T-helper 2 cell (primary cell): ENCODE results near the gene PRKACG.
A peak's percentile ranks its signal among the peaks of the same experiment; 100 is the strongest.
"Not testable (repeated sequence)": the region's sequence is repeated elsewhere in the genome, so short reads cannot be mapped to it uniquely, and the experiment has no call there.

Source experiments
- DNase-seq, 5 experiments: peaks; one replicate each; pipeline versions ENCODE4 v3.0.0 to v3.0.0-alpha.2; 2012 to 2022

PRKACG gene

DNA sequence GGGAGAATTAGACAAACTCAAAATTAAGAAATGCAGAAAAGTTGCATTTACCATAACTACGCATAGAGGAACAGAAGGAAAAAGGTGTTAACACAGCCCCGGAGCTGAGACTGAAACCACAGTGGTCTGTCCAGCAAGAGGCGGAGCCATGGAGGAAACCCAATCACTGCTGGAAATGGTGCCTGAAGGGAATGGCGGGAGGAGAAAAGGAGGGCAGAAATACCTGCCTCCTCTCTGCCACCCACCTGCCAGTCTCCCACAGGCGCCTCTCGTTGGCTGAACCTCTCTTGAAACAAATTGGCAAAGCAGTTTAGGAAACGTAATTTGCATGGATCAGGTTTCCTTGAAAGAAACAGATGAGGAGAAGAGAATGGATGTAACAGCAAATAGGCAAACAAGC, 9.7 kb upstream of the PRKACG start:
- no peak for DNase-seq

DNA sequence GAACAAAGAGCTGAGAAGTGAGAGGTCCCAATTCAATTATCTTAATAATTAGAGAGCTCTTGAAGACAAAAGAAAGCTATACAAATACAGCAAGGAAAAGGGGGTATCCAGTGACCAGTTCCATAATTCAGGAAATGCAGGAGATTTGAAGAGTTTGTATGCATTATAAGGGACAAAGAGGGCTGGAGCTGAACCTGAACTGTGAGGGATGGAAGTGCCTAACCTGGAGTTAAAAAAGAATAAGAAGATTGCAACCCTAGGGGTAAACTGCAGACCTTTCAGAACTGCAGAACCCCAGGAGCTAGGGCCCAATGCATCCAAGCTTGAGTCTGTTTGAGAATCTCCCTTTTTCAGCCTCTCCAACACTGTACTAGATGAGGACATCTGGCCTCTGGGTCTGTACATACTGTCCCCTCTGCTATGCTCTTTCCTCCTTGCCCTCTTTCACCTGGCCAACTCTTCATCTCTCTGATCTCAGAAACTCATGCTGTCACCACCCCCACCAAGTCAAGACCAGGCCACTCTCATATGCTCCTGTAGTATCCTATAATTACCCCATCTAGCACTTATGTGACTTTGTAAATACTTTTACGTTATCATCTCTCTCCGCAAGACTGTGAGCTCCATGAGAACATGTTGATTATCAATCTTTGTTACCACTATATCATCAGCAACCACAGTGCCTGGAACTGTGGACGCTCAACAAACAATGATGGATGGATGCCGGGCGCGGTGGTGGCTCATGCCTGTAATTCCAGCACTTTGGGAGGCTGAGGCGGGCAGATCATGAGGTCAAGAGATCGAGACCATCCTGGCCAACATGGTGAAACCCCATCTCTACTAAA, 6.6 kb upstream of the PRKACG start:
- DNase-seq = no peak

DNA sequence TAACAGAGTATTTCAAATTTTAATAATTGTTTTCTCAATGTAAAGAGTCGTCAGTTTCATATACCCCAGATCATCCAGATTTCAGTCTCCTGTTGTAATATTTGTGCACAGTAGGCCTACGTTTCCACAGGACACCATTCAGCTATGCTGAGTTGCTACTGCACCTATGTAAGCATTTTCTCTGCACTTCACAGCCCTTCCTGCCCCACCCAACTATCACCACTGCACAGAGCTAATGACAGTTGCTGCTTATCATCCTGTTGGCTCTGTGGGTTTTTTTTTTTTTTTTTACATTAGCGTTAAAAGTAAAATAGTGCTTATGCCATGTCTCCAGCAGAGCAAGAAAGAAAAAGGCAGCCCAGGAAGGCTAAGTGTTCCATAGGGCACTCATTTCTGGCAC, 5.9 kb upstream of the PRKACG start:
- DNase-seq = peak in 1 of 5 experiments; percentile 93

DNA sequence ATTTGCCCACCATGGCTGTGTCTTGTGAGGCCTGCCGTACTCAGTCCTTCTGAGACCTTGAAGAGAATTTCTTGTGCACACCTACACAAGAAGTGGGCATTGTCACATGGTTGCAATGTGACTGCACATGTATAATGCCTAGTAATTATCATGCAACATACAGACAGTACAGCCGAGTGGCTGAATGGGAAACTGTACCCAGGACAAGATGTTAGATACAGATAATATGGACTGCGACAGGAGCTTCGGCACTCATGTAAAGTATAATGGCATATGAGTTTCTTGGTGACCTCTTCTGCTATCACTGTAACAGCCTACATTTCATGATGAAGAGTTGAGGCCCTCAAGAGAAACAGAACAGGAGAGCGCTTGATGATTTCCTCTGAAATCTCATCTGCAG, 4.8 kb upstream of the PRKACG start:
- no peak for DNase-seq

DNA sequence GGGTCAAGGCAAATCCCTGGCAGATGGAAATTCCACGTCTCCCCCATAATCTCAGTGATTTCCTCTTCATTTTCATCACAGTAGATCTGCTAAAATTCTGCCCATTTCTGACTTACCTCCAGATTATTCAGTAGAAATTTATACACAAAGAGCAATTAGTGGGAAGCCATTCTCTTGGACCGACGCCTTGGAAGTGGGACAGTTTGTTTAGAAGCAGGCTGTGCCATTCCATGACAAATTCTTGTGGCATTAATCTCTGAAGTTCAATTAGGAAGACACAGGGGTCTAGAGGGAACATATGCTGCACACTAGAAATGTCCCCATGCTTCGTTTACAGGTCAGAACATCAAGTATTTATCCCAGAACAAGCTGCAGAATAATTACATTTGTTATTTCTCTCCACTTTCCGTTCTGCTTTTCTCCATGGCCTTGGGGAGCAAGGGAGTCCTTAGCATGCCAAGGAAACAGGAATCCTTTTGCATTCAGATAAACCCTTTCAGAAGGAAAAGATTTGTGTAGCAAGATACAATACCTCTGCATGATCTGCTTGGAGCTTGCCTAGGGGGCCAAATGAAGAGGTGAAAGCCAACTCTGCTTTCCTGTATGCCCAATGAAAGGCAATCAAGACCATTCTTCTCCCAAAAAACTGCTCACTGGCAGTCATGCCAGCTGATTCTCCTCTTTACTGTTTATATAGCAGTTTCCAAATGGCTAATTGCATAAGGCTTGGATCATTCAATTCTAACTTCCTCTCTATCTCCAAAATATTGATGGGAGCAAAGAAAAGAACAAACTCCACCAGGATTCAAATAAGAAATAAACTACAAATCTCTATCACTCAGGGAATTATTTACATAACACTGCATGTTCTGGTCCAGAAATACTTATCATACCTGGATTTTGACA, 2.5 kb upstream of the PRKACG start:
- DNase-seq = no peak

DNA sequence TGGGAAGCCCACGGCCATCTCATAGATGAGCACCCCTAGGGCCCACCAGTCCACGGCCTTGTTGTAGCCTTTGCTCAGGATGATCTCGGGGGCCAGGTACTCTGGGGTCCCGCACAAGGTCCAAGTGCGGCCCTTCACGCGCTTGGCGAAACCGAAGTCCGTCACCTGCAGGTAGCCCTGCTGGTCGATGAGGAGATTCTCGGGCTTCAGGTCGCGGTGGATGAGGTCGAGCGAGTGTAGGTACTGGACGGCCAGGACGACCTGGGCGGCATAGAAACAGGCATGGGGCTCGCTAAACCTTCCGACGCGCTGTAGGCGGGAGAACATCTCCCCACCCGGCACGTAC, 558 bp downstream of the PRKACG start:
- DNase-seq = no peak

DNA sequence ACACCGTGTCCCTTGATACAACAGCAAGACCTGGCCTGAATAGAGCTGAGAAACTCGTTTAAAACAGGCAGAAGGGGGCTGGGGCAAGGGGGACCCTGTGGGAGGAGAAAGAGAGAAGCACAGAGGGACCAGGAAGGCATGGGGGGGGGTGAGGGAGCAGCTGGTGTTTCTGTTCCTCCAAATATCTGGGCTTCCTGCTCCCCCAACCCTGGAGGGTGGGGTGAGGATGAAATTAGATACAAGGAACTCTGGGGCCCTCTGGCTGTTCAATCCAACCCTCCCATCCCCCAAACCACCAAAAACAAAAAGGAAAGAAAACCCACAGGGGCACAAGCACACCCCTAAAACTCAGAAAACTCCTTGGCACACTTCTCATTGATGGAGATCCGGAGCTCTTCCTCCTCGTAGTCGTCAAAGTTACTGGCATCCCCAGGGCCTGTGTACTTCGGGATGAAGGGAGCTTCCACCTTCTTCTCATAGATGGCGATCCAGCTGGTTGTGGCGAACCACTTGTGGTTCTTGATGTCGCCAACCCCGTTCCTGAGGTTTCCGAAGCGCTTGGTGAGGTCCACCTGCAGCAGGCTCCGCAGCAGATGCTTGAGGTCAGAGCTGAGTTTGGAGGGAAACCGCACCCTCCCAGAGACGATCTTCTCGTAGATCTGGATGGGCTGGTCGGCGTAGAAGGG, 1.1 kb downstream of the PRKACG start:
- DNase-seq = peak in 1 of 5 experiments; percentile 59

DNA sequence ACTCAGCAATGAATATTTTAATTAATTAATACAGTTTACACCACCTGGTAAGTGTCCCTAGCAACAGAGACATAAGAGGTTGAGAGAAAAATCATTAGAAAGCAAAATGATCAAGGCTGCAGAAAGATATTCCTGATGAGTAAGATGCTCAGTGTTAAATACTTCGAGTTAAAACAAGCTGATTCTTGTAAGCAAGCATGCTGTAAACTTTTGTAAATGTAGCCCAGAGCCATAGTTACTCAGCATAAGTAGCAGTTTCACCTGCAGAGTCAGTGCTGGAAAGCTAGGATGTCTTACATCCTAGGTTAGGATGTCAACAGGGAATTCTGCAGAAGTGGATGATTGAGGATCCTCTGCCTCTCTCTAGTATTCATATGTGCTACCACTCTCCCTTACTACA, 4.2 kb downstream of the PRKACG start:
- no peak for DNase-seq

DNA sequence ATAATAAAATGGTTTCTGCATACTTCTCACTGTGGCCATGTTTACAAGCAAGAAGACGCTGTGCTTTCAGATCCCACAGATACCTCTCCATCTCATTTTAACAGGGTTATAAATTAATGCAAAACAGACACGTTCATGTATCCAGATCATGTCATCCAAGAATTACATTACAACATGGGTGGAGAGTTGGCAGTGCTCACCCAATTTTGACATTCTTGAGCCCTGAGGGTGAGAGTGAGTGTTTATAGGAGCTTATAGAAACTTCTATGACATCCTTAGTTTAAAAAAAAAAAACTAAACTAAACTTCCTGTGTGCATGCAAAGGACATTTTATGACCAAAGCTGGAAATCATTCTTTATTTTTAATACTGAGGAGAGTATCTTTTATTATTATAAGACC, 9.1 kb downstream of the PRKACG start:
- no peak for DNase-seq

DNA sequence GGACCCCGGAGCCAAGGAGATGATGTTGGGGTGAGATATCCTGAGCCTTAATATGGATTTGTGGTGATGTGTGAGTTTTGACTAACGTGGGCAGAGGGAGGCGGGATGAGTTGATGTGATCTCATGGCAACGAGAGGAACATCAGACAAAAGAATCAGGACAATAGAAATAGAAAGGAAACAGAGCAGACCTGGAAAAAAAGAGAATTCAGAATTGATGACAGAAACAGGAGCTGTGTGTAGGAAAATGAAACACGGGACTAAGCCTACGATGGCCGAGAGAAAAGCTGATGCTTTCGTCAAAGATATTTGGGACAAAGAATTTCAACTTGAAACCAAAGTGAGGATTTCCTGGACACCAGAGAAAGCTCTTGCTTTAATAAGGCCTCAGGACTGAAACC, 10.9 kb downstream of the PRKACG start:
- DNase-seq = no peak

DNA sequence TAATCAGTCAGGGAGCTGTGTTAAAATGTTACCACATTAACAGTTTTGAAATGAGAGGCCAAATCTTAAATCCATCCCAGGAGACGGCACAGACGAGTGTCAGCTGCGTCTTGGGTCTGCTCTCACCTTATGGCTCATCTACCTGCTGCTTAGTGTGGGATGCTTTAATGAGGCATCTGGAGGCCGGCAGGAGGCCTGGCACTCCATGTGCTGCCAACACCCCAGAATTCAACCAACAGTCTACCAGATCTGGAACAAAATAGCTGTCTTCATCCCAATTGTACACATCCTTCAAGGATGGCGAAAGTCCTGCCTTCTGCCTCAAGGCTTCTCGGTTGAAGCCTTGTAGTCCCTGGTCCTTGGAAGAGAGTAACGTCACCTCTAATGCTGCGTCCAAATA, 12.0 kb downstream of the PRKACG start:
- DNase-seq = no peak

DNA sequence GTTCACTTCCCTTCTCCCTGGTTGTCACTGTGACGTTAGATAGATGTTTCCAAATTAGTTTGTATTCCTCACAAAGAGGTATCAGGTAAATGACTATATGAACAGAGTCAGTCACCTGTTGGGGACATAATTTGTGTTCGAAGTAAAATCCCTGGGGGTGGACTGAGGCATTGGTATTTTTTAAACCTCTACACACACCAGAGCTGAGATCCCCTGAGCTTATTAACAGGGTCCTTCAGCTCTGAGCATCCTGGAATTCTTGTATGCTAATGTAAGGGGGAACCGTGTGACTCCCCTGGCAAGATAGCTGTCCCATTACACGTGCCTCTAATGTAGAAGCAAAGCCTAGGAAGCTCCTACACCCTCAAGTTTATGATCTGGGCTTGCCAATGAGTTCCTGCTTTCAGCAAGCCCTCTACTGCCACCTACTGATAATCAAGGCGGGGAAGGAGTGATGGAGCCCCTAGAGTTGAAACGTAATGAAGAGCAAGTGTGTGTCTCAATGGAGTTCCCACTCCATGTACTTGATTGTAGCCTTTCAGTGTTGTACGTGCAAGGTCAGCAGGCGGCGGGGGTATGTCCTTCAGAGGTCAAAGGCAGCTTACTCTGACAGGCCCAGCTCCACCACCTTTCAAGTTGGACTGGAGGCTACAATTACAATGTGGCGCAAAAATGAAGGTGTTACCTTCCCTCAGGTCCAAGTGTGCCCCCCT, 14.4 kb downstream of the PRKACG start:
- peak in 4 of 5 experiments; percentile 26 to 85 (median 33) for DNase-seq

DNA sequence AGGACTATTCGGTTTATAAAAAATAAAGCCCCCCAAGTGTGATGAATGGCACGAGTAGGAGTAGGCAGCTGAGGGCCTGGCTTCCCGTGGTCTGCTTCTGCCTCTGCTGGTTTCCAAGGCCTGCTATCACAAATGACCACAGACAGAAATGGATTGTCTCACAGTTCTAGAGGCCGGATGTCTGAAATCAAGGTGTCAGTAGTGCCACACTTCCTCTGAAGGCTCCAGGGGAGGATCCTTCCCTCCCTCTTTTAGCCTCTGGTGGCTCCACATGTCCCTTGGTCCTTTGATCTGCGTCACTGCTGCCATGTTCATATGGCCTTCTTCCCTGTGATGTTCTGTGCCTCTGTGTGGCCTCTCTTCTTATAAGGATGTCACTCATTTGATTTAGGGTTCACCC, 15.1 kb downstream of the PRKACG start:
- no peak for DNase-seq

DNA sequence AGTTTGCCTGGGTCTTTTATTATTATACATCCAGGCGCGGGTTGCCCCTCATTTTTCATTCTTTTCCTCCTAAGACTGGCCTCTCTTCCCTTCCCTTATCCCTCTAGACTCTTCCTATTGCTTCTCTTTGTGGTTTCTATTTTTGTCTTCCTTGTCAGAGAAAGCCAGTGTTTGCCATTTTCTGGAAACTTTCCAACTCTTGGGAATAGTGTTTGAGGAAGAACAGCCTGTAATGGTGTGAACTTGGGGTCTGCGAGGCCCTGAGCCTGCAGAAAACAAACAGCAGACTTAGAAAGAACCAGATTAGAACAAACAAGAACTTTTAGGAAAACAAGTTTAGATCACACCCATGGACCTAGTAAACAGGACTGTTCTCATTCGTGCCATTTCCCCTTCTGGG, 15.5 kb downstream of the PRKACG start:
- no peak for DNase-seq

DNA sequence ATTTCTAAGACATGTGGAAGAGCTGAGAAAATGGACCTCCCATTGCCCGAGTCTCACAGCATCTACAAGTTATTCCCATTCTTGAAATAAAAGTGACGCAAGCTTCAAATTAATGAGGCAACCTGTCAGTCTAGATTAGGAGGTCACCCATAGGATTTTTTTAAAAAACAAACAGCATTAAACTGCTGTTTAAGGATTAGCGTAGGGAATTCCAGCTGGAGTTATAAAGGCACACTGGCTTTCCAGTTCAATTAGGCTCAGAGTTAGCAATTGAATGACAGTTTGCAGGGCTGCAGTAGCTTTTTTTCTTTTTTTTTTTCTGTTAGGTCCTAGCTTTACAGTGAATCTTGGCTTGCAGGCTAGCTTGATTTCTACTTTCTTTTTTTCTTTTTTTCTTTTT, 16.2 kb downstream of the PRKACG start:
- no peak for DNase-seq

DNA sequence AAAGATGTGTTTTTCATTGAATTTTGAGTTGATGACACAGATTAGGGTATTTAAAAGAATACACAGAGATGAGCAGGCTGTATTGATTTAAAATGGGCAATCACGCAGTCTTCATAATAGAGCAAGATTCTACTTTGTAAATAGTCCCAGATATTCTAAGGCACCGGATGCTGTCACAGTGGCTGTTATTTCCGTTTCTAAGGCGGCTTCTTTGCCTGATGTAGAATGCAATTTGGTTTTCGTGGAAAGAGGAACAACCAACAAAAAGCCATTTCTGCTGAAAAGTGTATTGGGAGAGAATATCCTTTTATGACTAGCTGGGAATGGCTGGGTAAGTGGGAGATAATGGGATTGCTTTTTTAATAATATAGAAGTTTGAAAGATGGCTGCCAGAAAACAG, 17.5 kb downstream of the PRKACG start:
- DNase-seq = no peak

DNA sequence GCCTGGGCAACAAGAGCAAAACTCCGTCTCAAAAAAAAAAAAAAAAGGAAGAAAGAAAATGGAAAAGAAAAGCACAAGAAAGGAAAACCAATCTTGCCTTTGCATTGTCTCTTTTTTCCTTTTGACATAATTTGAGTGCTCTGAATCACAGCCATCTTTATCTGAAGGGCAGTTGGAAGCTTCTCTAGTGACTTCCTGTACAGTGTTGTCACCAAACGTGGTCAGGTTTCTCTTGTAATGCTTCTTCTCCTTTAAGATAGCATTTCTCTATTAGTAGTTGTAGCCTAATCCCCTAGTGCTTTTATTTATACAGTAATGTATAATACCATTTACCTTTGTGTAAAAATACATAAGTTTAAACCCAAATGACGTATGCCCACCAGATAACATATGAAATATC, 18.1 kb downstream of the PRKACG start:
- peak in 1 of 5 experiments; percentile 42 for DNase-seq

DNA sequence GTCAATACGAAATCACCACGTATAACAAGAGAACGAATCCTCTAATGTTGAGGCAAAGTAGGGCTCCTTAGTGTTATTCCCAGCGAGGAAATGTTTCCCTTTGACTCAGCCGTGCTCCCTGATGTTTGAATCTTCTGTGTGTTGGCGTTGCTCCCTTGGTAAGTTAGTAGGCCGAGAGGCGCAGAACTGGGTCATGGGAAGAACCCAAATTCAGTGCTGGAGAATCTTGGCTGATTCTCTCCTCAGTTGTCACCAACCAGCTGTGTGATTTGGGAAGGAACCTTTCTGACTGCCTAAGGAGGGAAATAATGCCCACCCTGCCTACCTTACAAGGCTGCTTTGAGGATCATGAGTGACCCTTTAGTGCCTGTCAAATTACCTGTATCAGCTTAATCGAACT, 22.5 kb downstream of the PRKACG start:
- DNase-seq = no peak

DNA sequence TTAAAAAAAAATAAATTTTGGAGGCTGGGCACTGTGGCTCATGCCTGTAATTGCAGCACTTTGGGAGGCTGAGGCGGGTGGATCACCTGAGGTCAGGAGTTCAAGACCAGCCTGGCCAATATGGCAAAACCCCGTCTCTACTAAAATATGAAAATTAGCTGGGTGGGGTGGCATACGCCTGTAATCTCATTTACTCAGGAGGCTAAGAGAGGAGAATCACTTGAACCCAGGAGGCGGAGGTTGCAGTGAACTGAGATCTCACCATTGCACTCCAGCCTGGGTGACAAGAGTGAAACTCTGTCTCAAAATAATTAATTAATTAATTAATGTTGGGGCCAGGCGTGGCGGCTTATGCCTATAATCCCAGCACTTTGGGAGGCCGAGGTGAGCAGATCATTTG, 27.0 kb downstream of the PRKACG start:
- not testable (repeated sequence) for DNase-seq

DNA sequence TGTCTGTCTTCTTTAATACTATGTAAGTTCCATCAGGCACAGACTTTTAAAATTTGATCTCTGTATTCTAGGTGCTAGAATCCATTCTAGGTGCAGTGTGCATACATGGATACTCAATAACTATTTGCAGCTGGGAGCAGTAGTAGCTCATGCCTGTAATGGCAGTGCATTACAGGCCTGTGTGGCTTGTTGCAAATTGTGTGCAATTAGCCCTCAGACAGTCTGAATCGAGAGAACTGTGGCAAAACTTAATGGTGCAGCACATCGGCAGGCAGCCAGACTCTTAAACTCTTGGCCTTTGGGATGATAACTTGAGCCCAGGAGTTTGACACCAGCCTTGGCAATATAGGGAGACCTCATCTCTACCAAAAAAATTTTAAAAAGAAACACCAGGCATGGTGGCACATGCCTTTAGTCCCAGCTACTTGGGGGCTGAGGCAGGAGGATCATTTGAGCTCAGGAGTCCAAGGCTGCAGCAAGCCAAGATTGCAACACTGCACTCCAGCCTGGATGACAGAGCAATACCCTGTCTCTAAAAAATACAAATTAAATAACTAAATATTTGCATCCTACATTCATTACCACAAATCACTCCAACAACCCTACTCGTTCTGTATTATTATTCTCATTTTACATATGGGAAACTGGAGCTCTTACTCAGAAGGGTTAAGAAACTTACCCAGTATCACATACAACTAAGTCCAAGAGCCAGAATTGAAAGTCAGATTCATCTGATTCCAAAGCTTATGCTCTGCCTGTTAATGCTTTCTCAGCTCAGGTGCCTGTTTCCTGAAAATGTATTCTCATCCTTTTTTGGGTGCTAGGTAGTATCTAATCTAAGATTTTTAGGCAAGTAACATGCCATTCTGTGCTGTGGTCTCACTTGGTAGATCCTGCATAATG, 30.1 kb downstream of the PRKACG start:
- no peak for DNase-seq

DNA sequence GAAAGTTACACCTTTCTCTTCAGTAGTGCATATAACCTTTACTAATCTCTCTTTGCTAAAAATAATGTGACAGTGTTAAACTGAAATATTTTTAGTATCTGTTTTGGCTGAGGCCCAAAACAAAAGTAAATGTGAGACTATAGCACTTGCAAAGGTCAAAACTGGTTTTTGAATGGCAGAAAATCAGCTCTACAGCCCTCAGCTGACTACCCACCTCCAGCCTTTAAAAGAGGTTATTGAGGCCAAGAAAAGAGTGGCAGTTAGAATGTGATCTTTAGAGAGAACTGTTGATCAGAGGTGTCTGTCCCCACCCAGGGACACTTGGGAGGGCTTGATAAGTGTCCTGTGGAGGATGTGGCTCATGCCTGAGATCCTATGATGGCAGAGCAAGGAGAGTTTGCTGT, 30.9 kb downstream of the PRKACG start:
- no peak for DNase-seq

DNA sequence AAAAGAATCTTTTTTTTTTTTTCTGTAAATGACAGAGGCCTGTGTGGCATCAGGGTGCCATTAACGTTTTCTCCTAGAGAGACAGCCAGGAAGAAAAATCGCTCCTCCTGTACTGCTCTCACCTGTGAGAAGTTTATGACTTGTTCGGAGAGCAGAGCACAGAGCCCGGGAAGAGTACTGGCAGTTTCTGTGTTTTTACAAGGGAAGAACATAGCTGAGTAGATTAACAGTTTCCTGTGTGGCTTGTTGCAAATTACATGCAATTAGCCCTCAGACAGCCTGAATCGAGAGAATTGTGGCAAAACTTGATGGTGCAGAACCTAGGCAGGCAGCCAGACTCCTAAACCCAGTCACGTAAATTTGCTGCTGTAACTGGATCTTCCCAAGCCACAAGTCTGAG, 32.1 kb downstream of the PRKACG start:
- peak in 1 of 5 experiments; percentile 66 for DNase-seq
